MCF 10A (cell line): Measurements from ENCODE around the gene SLC22A7. TPM values are rescaled to one million over a fixed set of nuclear protein-coding genes. Genes with fewer than 3 reads are reported as not detected.
A peak's percentile ranks its signal among the peaks of the same experiment; 100 is the strongest.

Experiments
- BruUV-seq: library from RNA; stranded (reverse); fragments of 400-500 nt; replicated peaks from 2 replicates; lab custom pipeline; 2021; lab: Mats Ljungman, UMichigan
- CTCF ChIA-PET: fragments of 300-600 bp; sonication (Branson Sonifier 250); formaldehyde crosslinking; extraction: SDS; loops from one replicate; lab custom pipeline; 2021; ENCODE audit warnings: antibody characterized with exemption, inconsistent platforms; lab: Yijun Ruan, JAX
- POLR2A ChIA-PET: fragments of 300-600, 350-650 bp; sonication (Branson Sonifier 250); formaldehyde crosslinking; extraction: SDS; loops from one replicate; lab custom pipeline; 2020; ENCODE audit warnings: antibody characterized with exemption, inconsistent platforms; lab: Yijun Ruan, JAX
- DNase-seq: peaks from one replicate; pipeline ENCODE4 v3.0.0-alpha.2; 2018; ENCODE audit not compliant: unreplicated experiment
- H3K27ac Mint-ChIP-seq: one replicate; pipeline ENCODE4 v1.8.0; 2022; ENCODE audit warnings: mild to moderate bottlenecking, low read depth, mixed read lengths; ENCODE audit not compliant: unreplicated experiment
- H3K27me3 Mint-ChIP-seq: one replicate; pipeline ENCODE4 v1.8.0; 2022; ENCODE audit warnings: mixed read lengths; ENCODE audit not compliant: insufficient read depth, unreplicated experiment
- H3K36me3 Mint-ChIP-seq: one replicate; pipeline ENCODE4 v1.8.0; 2022; ENCODE audit warnings: mild to moderate bottlenecking, moderate library complexity, mixed read lengths; ENCODE audit not compliant: insufficient read depth, unreplicated experiment
- H3K4me1 Mint-ChIP-seq: one replicate; pipeline ENCODE4 v1.8.0; 2022; ENCODE audit warnings: mixed read lengths; ENCODE audit not compliant: insufficient read depth, unreplicated experiment
- H3K4me3 Mint-ChIP-seq: one replicate; pipeline ENCODE4 v1.8.0; 2022; ENCODE audit warnings: mild to moderate bottlenecking, moderate library complexity, mixed read lengths; ENCODE audit not compliant: unreplicated experiment
- H3K9me3 Mint-ChIP-seq: one replicate; pipeline ENCODE4 v1.8.0; 2022; ENCODE audit warnings: mixed read lengths; ENCODE audit not compliant: unreplicated experiment
- intact Hi-C: fragments of 100-400 bp; cut with micrococcal nuclease; formaldehyde crosslinking; loops from 2 replicates; pipeline ENCODE4 v1.14.1; 2022
- total RNA-seq: library from RNA; stranded (reverse); gene quantifications from 2 replicates; pipeline ENCODE4 v1.2.3, GENCODE V29; 2022
- TF ChIP-seq, protein P1 (sequence below): fragments of 200-600 bp; IDR thresholded peaks from one replicate; pipeline ENCODE4 v1.8.0; 2022; ENCODE audit warnings: antibody characterized with exemption, mild to moderate bottlenecking; ENCODE audit not compliant: unreplicated experiment

The SLC22A7 gene
- total RNA-seq, 1 experiment from 2014 or later, result not detected

- peaks cover 4% of the 10 kb centered on the region for H3K4me1 Mint-ChIP-seq
- no peaks in the 10 kb centered on the region for H3K27me3 Mint-ChIP-seq
- no peak overlapping the region for H3K4me3 Mint-ChIP-seq
- H3K27ac Mint-ChIP-seq, result no peak overlapping the region
- BruUV-seq, result no TSS peak
- no peaks in the 10 kb centered on the region for H3K36me3 Mint-ChIP-seq
- ChIA-PET POLR2A (no interaction called here), CTCF (interaction anchor here (2.2 kb wide), 1 partner anchor 69 kb away, joined by 8 read pairs; no protein-coding TSS in a partner anchor)
- TF ChIP-seq, protein P1, sequence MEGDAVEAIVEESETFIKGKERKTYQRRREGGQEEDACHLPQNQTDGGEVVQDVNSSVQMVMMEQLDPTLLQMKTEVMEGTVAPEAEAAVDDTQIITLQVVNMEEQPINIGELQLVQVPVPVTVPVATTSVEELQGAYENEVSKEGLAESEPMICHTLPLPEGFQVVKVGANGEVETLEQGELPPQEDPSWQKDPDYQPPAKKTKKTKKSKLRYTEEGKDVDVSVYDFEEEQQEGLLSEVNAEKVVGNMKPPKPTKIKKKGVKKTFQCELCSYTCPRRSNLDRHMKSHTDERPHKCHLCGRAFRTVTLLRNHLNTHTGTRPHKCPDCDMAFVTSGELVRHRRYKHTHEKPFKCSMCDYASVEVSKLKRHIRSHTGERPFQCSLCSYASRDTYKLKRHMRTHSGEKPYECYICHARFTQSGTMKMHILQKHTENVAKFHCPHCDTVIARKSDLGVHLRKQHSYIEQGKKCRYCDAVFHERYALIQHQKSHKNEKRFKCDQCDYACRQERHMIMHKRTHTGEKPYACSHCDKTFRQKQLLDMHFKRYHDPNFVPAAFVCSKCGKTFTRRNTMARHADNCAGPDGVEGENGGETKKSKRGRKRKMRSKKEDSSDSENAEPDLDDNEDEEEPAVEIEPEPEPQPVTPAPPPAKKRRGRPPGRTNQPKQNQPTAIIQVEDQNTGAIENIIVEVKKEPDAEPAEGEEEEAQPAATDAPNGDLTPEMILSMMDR, result no peak
- H3K9me3 Mint-ChIP-seq, result no peaks in the 10 kb centered on the region
- no peak for DNase-seq
- intact Hi-C loops, result no loop called here
Observed at GRCh38 chr6:43265564-43265963, 32.5 kb upstream of the SLC22A7 start.

DNA sequence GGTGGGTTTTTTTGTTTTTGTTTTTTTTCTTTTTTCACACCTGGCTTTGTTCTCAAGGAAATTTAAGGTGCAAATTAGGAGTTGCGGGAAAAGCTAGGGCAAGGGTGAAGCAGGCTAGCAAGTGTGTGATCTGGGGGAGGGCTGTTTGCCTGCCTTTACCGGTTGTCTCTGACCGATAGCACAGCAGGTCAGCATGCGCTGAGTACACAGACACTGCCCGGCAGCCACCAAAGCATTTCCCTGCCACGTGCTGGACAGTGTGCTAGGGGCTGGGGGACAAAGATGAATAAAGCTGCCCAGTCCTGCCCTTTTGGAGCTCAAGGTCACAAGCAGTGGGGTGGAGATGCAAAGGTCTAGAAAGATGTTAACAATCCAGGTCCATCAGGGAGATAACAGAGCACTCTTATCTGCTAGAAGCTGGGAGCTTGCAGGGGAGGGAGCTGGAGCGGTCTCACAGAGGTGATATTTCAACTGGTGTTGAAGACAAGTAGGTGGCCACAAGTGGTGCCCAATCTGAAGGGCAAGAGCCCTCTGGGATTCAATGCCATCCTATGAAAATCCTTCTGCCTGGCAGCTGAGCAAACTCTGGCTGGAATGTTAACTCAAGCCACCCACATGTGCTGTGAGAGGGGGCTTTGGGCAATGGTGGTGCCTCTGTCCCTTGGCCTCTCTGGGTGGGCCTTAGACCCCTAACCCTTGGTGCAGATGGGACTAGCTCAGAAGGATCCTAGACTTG is 30.3 kb upstream of the SLC22A7 start:
- Mint-ChIP-seq H3K27ac (no peak overlapping the region), H3K4me1 (peaks cover 4% of the 10 kb centered on the region), H3K36me3 (no peaks in the 10 kb centered on the region), H3K9me3 (no peaks in the 10 kb centered on the region), H3K27me3 (no peaks in the 10 kb centered on the region), H3K4me3 (no peak overlapping the region)
- no peak for DNase-seq
- BruUV-seq, result no TSS peak
- CTCF ChIA-PET, result interaction anchor here (0.8 to 1.5 kb wide), 3 partner anchors 66 to 161 kb away, joined by 3 read pairs; no protein-coding TSS in a partner anchor
- intact Hi-C loops, result no loop called here
- POLR2A ChIA-PET, result interaction anchor here (1.2 kb wide), 1 partner anchor 228 kb away, joined by 3 read pairs; no protein-coding TSS in a partner anchor
- TF ChIP-seq, protein P1, result no peak

- POLR2A ChIA-PET, result interaction anchor here (1.2 kb wide), 1 partner anchor 227 kb away, joined by 3 read pairs; no protein-coding TSS in a partner anchor
- no peak for DNase-seq
- CTCF ChIA-PET, result interaction anchor here (0.8 to 1.5 kb wide), 3 partner anchors 66 to 160 kb away, joined by 3 read pairs; no protein-coding TSS in a partner anchor
Observed at GRCh38 chr6:43268355-43268700, 29.7 kb upstream of the SLC22A7 start.

DNA sequence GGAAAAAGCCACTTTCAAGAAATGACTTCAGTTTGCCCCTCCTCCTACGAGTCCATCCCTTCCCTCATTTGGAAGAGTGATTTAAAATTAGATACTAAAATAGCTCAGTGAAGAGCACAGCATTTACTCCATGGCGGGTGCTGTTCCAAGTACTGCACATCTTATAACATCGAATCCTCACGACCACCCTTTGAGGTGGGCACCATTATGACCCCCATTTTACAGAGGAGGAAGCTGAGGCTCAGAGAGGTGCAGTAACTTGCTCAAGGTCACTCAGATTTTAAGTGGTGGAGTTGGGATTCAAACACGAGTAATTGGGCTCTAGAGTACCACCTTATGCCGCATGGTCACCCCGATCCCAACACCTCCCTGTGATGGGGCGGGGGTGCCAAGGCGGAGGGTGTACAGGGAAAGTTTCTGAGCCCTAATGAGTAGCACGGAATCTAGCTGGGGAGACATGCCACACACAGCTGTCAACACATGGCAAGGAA is 29.2 kb upstream of the SLC22A7 start:
- H3K9me3 Mint-ChIP-seq, result no peaks in the 10 kb centered on the region
- TF ChIP-seq, protein P1, result no peak
- H3K27me3 Mint-ChIP-seq, result no peaks in the 10 kb centered on the region
- ChIA-PET POLR2A (interaction anchor here (1.2 kb wide), 1 partner anchor 227 kb away, joined by 3 read pairs; no protein-coding TSS in a partner anchor), CTCF (interaction anchor here (1.5 kb wide), 1 partner anchor 67 kb away, joined by 3 read pairs; no protein-coding TSS in a partner anchor)
- no peak overlapping the region for H3K27ac Mint-ChIP-seq
- intact Hi-C loops, result no loop called here
- peak overlapping the region; percentile 46 for H3K4me3 Mint-ChIP-seq
- H3K36me3 Mint-ChIP-seq, result no peaks in the 10 kb centered on the region
- no TSS peak for BruUV-seq
- no peak for DNase-seq
- peaks cover 4% of the 10 kb centered on the region for H3K4me1 Mint-ChIP-seq

More at GRCh38 chr6:43268355-43268700, 29.7 kb upstream of the SLC22A7 start:
- H3K27me3 Mint-ChIP-seq, result no peaks in the 10 kb centered on the region
- no TSS peak for BruUV-seq
- H3K4me1 Mint-ChIP-seq, result peaks cover 4% of the 10 kb centered on the region
- intact Hi-C loops, result no loop called here
- no peaks in the 10 kb centered on the region for H3K36me3 Mint-ChIP-seq
- H3K4me3 Mint-ChIP-seq, result no peak overlapping the region
- no peaks in the 10 kb centered on the region for H3K9me3 Mint-ChIP-seq
- H3K27ac Mint-ChIP-seq, result no peak overlapping the region
- TF ChIP-seq, protein P1, result no peak
